IMR-90 (cell line): ENCODE data around the gene STK10. TPM values are rescaled to one million over a fixed set of nuclear protein-coding genes. Genes with fewer than 3 reads are reported as not detected.

Source experiments
- ATAC-seq: fragments of 200-7000 bp; cut with Tn5 transposase; 2 replicates; pipeline ENCODE4 v1.9.1; 2020; ENCODE audit warnings: low read depth, mild to moderate bottlenecking, moderate library complexity
- BruUV-seq: library from RNA; stranded (reverse); fragments of 400-500 nt; replicated peaks from 2 replicates; lab custom pipeline; 2021; lab: Mats Ljungman, UMichigan
- CTCF ChIA-PET: fragments of 300-600 bp; formaldehyde crosslinking; extraction: SDS; loops from one replicate; lab custom pipeline; 2021; ENCODE audit warnings: antibody characterized with exemption; lab: Yijun Ruan, JAX
- POLR2A ChIA-PET: fragments of 300-600 bp; sonication (Branson Sonifier 250); formaldehyde crosslinking; loops from one replicate; lab custom pipeline; 2022; ENCODE audit warnings: antibody characterized with exemption; ENCODE audit not compliant: unreplicated experiment; lab: Charles Lee
- DNase-seq: peaks from one replicate; pipeline ENCODE4 v3.0.0; 2013
- H2AFZ ChIP-seq: replicated peaks from 2 replicates; pipeline ENCODE3; 2013; ENCODE audit warnings: low read length, mild to moderate bottlenecking; ENCODE audit not compliant: poor library complexity
- H2AK5ac ChIP-seq: 2 replicates; pipeline ENCODE4 v1.6.1; 2013; ENCODE audit warnings: low read depth, low read length, inconsistent platforms
- H2AK9ac ChIP-seq: replicated peaks from 2 replicates; pipeline ENCODE3; 2013; ENCODE audit warnings: mild to moderate bottlenecking, low read depth, low read length, moderate library complexity; ENCODE audit not compliant: poor library complexity
- H2BK120ac ChIP-seq: 2 replicates; pipeline ENCODE4 v1.6.1; 2013; ENCODE audit warnings: low read depth, low read length, inconsistent platforms
- H2BK15ac ChIP-seq: 3 replicates; pipeline ENCODE4 v1.6.1; 2013; ENCODE audit warnings: low read depth, low read length, inconsistent platforms
- H2BK20ac ChIP-seq: 2 replicates; pipeline ENCODE4 v1.6.1; 2013; ENCODE audit warnings: low read depth, mild to moderate bottlenecking, inconsistent platforms, low read length, moderate library complexity
- H2BK5ac ChIP-seq: 2 replicates; pipeline ENCODE4 v1.6.1; 2013; ENCODE audit warnings: mild to moderate bottlenecking, low read depth, low read length, inconsistent platforms; ENCODE audit not compliant: poor library complexity, severe bottlenecking
- H3K14ac ChIP-seq: replicated peaks from 2 replicates; pipeline ENCODE4 v1.6.1; 2013; ENCODE audit warnings: low read depth, low read length, inconsistent platforms
- H3K18ac ChIP-seq: 2 replicates; pipeline ENCODE4 v1.6.1; 2013; ENCODE audit warnings: low read depth, low read length, control low read depth
- H3K23ac ChIP-seq: 2 replicates; pipeline ENCODE4 v1.6.1; 2013; ENCODE audit warnings: low read depth, low read length, inconsistent platforms
- H3K27ac ChIP-seq: 2 replicates; pipeline ENCODE4 v1.5.1; 2013; ENCODE audit warnings: mild to moderate bottlenecking, control low read depth, low read length; ENCODE audit not compliant: insufficient read depth
- H3K27me3 ChIP-seq: 2 replicates; pipeline ENCODE4 v1.6.1; 2013; ENCODE audit warnings: low read length; ENCODE audit not compliant: control insufficient read depth, insufficient read depth
- H3K36me3 ChIP-seq: 2 replicates; pipeline ENCODE4 v1.6.1; 2013; ENCODE audit warnings: low read length, mixed read lengths; ENCODE audit not compliant: control insufficient read depth, insufficient read depth
- H3K4ac ChIP-seq: 2 replicates; pipeline ENCODE4 v1.6.1; 2013; ENCODE audit warnings: low read depth, low read length, inconsistent platforms
- H3K4me1 ChIP-seq: 2 replicates; pipeline ENCODE4 v1.6.1; 2013; ENCODE audit warnings: low read length, mixed read lengths; ENCODE audit not compliant: control insufficient read depth, insufficient read depth
- H3K4me2 ChIP-seq: 2 replicates; pipeline ENCODE4 v1.6.1; 2013; ENCODE audit warnings: low read depth, mild to moderate bottlenecking, control low read depth, low read length, moderate library complexity
- H3K4me3 ChIP-seq: 2 replicates; pipeline ENCODE4 v1.5.1; 2013; ENCODE audit warnings: low read depth, mild to moderate bottlenecking, control low read depth, low read length, moderate library complexity; ENCODE audit not compliant: insufficient read depth
- H3K56ac ChIP-seq: 2 replicates; pipeline ENCODE4 v1.6.1; 2013; ENCODE audit warnings: low read length, inconsistent platforms; ENCODE audit not compliant: insufficient read depth; ENCODE audit errors: extremely low read depth
- H3K79me1 ChIP-seq, 2 experiments: 2 replicates each; pipeline ENCODE4 v1.6.1; 2013; ENCODE audit warnings: low read length in 2 of 2, inconsistent platforms in 1 of 2, low read depth in 1 of 2
- H3K9ac ChIP-seq: 2 replicates; pipeline ENCODE4 v1.6.1; 2013; ENCODE audit warnings: low read depth, low read length, control low read depth
- H3K9me1 ChIP-seq: 2 replicates; pipeline ENCODE4 v1.6.1; 2013; ENCODE audit warnings: low read length, inconsistent platforms; ENCODE audit not compliant: insufficient read depth
- H3K9me3 ChIP-seq: 2 replicates; pipeline ENCODE4 v1.6.1; 2013; ENCODE audit warnings: low read length; ENCODE audit not compliant: control insufficient read depth, insufficient read depth
- H4K20me1 ChIP-seq: 2 replicates; pipeline ENCODE4 v1.6.1; 2013; ENCODE audit warnings: low read length, inconsistent platforms; ENCODE audit not compliant: insufficient read depth
- H4K5ac ChIP-seq: 2 replicates; pipeline ENCODE4 v1.6.1; 2013; ENCODE audit warnings: mild to moderate bottlenecking, low read depth, low read length, control low read depth
- H4K8ac ChIP-seq, 2 experiments: 2 replicates each; pipeline ENCODE4 v1.6.1; 2013; ENCODE audit warnings: low read depth in 2 of 2, low read length in 2 of 2, control low read depth in 1 of 2, inconsistent platforms in 1 of 2
- H4K91ac ChIP-seq: 2 replicates; pipeline ENCODE4 v1.6.1; 2013; ENCODE audit warnings: low read depth, low read length, inconsistent platforms; ENCODE audit not compliant: insufficient read depth
- CTCF ChIP-seq: conservative IDR thresholded peaks from 2 replicates; pipeline ENCODE4 v1.5.1; 2012; ENCODE audit warnings: mild to moderate bottlenecking, low read depth, low read length, improper control_type of control experiment
- ELK1 ChIP-seq: fragments of 150-350 bp; IDR thresholded peaks from 2 replicates; pipeline ENCODE4 v1.6.1; 2016; ENCODE audit warnings: low read depth, mild to moderate bottlenecking, low read length, moderate library complexity, borderline replicate concordance
- MAZ ChIP-seq: IDR thresholded peaks from 2 replicates; pipeline ENCODE4 v1.6.1; 2012; ENCODE audit warnings: low read depth, mild to moderate bottlenecking, low read length, improper control_type of control experiment, moderate library complexity, borderline replicate concordance
- POLR2A ChIP-seq: IDR thresholded peaks from 2 replicates; pipeline ENCODE4 v1.6.1; 2012; ENCODE audit warnings: mild to moderate bottlenecking, low read depth, low read length
- RAD21 ChIP-seq: IDR thresholded peaks from 2 replicates; pipeline ENCODE4 v1.6.1; 2012; ENCODE audit warnings: low read length, improper control_type of control experiment
- RCOR1 ChIP-seq: IDR thresholded peaks from 2 replicates; pipeline ENCODE4 v1.6.1; 2012; ENCODE audit warnings: mild to moderate bottlenecking, low read length, improper control_type of control experiment; ENCODE audit not compliant: insufficient replicate concordance
- SMC3 ChIP-seq: fragments of 150-350 bp; IDR thresholded peaks from 2 replicates; pipeline ENCODE4 v1.6.1; 2016; ENCODE audit warnings: low read depth, mild to moderate bottlenecking, antibody characterized with exemption, low read length, moderate library complexity
- WGBS, 2 experiments: methylation state at CpG; one replicate each; pipeline versions ENCODE4 v1.1.5 to v1.1.7; 2013; ENCODE audit warnings: missing lambda C conversion rate in 2 of 2; ENCODE audit not compliant: insufficient read length in 1 of 2; ENCODE audit errors: extremely low coverage in 2 of 2; 5-methylcytosine and 5-hydroxymethylcytosine counted together
- dilution Hi-C: fragments of 300-500 bp; cut with HindIII; formaldehyde crosslinking; loops from one replicate; pipeline ENCODE4 v1.14.3; 2018; ENCODE audit warnings: low sequenced_read_pairs; ENCODE audit not compliant: unreplicated experiment
- in situ Hi-C: fragments of 300-500 bp; cut with MboI; formaldehyde crosslinking; loops from 3 replicates; pipeline ENCODE4 v1.14.3; 2019; ENCODE audit warnings: low sequenced_read_pairs, inconsistent platforms, mixed read lengths
- intact Hi-C: fragments of 100-400 bp; cut with micrococcal nuclease; formaldehyde crosslinking; loops from 2 replicates; pipeline ENCODE4 v1.10.0; 2022
- polyA plus RNA-seq, 3 experiments: library from polyadenylated mRNA; depleted of rRNA; stranded (reverse); fragments of >200 nt; gene quantifications; 2 replicates each; pipeline ENCODE4 v1.2.3, GENCODE V29; 2012; ENCODE audit warnings: low replicate concordance in 1 of 3
- total RNA-seq: library from RNA; depleted of rRNA; stranded (reverse); fragments of >200 nt; gene quantifications from 2 replicates; pipeline ENCODE4 v1.2.3, GENCODE V29; 2012

STK10 gene
- total and polyA plus RNA-seq, 2 of the 4 experiments (the other 2 are of a cell fraction): 15.4 to 18.5 TPM

- Histone ChIP-seq H3K27me3 (no peaks in the 10 kb centered on the region), H4K5ac (no peak overlapping the region), H2AFZ (no peak overlapping the region), H3K14ac (no peak overlapping the region), H3K9me3 (no peaks in the 10 kb centered on the region), H3K9me1 (peaks cover 7% of the 10 kb centered on the region; the same call in 1 of the 2 replicates), H2BK120ac (no peak overlapping the region), H3K27ac (no peak overlapping the region), H3K4ac (no peak overlapping the region), H3K79me1 (0 out of 4 replicates have a peak, but pooled peaks cover 2 to 4% of the 10 kb centered on the region in 2 experiments), H3K23ac (no peak overlapping the region), H3K4me2 (no peak overlapping the region), H2BK15ac (no peak overlapping the region), H2BK5ac (no peak overlapping the region), H2BK20ac (no peak overlapping the region), H3K9ac (no peak overlapping the region), H3K36me3 (peaks cover 13% of the 10 kb centered on the region; the same call in 1 of the 2 replicates), H3K18ac (no peak overlapping the region), H2AK5ac (no peak overlapping the region), H2AK9ac (no peak overlapping the region), H3K4me3 (no peak overlapping the region), H4K91ac (no peak overlapping the region), H3K4me1 (peaks cover 4% of the 10 kb centered on the region; the same call in 1 of the 2 replicates), H3K56ac (no peak overlapping the region), H4K20me1 (no peaks in the 10 kb centered on the region), H4K8ac (no peak overlapping the region)
- no TSS peak for BruUV-seq
- dilution Hi-C loops: no loop called here
- TF ChIP-seq ELK1 (no peak), RAD21 (no peak), CTCF (no peak), RCOR1 (no peak), SMC3 (no peak), MAZ (no peak), POLR2A (no peak)
- in situ Hi-C loops: no loop called here
- 100% methylated on average over 1 of the region's 8 CpGs; no CpG with 5 or more reads in 1 of the 2 experiments for WGBS, 2 experiments
- POLR2A ChIA-PET: interaction anchor here (0.6 kb wide), 1 partner anchor 12 kb away, joined by 10 read pairs; no protein-coding TSS in a partner anchor
- DNase-seq: no peak
- CTCF ChIA-PET: interaction anchor here (0.6 to 0.7 kb wide), 2 partner anchors 12 to 900 kb away, joined by 3 to 5 read pairs; no protein-coding TSS in a partner anchor
- intact Hi-C loops: no loop called here
- no peak for ATAC-seq
Observed at GRCh38 chr5:172078726-172079345, 109.2 kb downstream of the STK10 start.
